Stimulated activated CD4-positive, alpha-beta T cell treated with anti-CD3 and anti-CD28 coated beads, Interleukin-12 subunit alpha, Interleukin-12 subunit beta, amount 100 ng/mL, for 4 hours (primary cell): ENCODE results near the gene C19orf47.
A peak's percentile ranks its signal among the peaks of the same experiment; 100 is the strongest.

ENCODE experiments used
- DNase-seq: peaks from one replicate; pipeline ENCODE4 v3.0.0-alpha.2; 2020

C19orf47 gene

DNA sequence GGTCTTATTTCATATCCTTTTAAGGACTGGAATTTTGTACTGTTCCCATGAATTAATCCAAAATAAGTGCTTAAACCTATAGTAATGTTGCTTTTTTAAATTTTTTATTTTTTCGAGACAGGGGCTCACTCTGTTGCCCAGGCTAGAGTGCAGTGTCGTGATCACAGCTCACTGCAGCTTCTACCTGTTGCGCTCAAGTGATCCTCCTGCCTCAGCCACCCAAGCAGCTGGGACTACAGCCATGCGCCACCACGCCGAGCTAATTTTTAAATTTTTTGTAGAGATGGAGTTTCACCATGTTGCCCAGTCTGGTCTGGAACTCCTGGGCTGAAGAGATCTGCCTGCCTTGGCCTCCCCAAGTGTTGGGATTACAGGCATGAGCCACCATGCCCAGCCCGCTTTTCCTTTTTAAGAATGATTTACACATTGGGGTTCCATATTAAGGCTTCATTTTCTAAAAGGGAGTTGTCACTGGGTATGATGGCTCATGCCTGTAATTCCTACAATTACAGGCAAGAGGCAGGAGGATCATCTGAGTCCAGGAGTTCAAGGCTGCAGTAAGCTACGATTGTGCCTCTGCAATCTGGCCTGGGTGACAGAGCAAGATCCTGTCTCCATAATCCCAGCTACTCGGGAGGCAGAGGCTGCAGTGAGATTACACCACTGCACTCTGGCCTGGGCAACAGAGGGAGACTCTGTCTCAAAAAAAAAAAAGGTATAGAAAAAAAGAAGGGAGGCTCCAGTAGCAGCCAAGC lies 34.8 kb downstream of the C19orf47 start:
- DNase-seq: no peak

DNA sequence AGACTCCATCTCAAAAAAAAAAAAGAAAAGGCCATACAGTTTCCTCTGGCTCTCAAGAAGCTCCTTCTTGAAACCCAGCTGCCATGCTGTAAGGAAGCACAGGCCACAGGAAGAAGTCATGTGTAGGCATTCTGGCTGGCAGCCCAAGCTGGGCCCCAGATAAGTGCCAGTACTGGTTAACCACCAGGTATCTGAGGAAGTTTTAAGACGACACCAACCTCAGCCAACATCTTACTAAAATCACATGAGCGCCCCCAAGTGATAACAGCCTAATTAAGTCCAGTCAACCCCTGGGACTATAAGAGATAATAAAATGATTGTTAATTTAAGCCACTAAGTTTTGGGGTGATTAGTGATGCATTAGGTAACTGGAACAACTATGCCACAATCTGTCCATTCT lies 35.7 kb downstream of the C19orf47 start:
- no peak for DNase-seq

DNA sequence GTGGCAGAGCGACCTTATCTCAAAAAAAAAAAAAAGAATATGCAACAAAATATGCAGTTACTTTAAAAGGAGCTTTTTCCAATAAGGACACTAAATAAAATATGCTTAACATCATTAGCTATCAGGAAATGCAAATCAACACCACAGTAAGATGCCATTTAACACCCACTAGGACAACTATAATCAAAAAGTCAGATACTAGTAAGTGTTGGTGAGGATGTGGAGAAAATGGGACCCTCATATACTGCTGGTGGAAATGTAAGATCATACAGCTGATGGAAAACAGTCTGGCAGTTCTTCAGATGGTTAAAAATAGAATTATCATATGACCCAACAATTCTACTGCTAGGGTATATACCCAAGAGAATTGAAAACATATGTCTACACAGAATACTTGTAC lies 38.5 kb downstream of the C19orf47 start:
- DNase-seq: no peak

DNA sequence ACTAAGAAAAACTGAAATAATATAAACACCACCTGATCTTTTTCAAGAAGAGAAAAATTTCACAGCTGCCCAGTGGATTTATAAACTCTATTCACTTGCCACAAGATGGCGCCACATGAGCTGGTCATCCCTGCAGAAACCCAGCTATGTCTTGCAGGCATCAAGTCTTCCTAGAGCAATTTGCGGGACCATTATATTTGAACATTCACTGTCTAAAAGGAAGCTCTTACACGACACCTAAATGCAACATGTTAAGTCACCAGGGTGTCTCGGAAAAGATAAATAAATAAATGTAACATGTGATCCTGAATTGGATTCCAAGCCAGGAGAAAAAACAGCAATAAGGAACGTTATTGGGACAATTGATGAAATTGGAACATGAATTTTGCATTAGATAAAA lies 42.8 kb downstream of the C19orf47 start:
- peak; percentile 61 for DNase-seq

DNA sequence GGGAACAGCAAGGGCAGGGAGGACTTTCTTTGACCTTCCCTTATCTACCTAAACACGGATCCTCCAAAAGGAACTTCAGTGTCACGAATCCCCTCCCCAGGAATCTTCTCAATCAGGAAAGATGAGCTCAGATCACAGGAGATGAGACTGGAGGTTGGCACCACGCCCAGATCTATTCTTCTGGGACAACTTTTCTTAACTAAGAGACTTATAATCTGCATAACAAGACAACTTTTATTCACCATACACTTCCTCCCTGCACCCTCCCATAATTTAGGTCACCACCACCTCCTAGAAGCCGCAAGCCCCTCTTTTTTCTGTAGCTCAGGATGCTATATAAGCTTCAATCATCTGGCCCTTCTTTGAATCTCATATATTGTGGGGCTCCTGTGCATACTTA lies 43.9 kb downstream of the C19orf47 start:
- no peak for DNase-seq

DNA sequence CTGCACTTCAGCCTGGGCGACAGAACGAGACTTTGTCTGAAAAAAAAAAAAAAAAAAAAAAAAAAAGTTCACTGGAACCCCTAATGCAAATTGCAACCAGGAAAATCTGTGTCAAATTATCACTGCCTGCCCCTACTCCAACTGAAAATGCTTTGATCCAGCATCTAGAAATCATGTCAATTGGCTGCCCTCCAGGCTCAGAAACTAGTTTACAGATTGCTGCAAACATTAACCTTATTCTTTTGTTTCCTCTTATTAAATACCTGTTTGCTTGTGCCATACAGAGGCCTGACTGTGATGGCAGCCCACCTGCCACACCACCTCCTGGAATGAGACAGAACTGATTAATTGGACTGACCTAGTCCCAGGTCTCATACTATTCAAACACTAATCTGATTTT lies 44.4 kb downstream of the C19orf47 start:
- DNase-seq: no peak

DNA sequence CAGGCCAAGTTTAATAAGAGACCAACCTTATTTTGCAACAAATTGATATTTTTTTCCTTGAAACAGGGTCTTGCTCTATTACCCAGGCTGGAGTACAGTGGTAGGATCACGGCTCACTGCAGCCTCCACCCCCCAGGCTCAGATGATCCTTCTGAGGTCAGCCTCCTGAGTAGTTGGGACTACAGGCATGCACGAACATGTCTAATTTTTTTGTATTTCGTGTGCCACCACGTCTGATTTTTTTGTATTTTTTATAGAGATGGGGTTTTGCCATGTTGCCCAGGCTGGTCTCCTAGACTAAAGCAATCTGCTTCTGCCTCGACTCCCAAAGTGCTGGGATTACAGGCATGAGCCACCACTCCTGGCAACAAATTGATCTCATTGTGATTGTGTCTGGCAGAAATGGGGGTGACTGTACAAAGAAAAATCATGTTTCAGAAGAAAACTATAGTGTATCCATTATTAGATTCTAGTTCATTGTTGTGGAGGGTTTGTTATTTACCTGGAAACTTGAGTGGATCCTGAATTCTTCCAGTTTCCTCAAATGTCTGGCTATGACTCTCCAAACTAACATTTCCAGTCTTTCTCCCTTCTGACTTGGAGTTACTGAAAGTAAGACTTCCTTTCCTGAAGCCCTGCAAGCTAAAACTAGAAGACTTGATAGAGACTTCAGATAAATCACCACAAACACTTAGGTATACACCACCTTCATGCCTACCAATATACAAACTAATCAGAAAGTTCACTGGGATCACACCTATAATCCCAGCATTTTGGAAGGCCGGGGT lies 45.8 kb downstream of the C19orf47 start:
- DNase-seq: no peak

DNA sequence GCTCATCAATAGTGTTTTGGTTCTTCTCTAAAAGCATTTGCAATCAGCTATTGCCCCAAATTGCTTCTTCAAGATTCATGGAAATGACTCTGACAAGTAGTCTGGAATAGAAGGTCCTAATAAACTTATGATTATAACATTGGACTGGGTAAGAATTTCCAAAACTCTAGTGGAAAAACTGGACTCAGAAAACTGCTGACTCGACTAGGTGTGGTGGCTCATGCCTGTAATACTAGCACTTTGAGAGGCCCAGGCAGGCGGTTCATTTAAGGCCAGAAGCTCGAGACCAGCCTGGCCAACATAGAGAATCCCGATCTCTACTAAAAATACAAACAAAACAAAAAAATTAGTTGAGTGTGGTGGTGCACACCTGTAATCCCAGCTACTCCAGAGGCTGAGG lies 47.5 kb downstream of the C19orf47 start:
- no peak for DNase-seq

DNA sequence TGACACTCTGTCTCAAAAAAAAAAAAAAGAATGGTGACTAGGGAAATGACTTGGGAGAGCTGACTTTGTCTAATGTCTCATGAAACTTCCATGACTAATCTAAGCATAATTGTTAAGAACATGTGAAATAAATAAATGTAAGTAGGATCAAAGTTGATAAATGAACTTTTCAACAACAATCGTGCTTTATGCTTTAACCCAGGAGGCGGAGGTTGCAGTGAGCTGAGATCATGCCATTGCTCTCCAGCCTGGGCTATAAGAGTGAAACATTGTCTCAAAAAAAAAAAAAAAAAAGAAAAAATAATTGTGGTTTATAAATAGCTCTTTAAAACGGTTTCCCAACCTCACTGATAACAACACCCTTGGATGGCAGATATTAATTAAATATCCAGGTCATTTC lies 50.2 kb downstream of the C19orf47 start:
- DNase-seq: no peak

DNA sequence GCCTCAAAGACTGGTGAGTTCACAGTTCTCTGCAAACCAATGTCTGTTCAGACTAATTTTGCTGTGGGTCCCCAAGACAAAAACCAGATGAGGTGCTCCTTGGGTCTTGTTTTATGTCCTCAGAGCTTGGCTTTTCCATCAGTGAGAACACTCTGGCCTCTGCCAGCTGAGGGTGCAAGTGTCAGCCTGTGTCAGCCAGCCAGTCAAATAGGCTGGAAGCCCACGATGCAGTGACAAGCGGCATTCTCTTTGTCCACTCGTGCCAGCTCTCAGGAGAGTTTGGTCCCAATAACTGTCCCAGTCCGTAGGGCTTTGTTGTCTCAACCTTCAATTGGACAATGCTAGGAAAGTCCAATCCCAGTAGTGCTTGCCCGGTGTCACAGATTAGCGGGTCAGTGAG lies 53.6 kb downstream of the C19orf47 start:
- no peak for DNase-seq

DNA sequence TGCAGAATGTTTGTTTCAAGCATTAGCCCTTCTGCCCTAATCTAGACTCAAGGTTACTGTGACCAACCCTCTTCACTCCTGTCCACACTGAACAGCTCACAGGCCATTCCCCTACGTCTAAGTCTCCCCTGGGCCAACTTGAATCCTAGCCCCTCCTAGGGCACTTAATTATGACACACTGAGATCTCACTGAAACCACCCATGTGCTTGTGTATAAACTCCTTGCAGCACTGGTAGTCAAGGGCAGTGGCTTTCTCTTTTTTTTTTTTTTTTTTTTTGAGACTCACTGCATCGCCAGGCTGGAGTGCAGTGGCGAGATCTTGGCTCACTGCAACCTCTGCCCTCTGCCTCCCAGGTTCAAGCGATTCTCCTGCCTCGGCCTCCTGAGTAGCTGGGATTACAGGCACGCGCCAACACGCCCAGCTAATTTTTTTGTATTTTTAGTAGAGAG lies 61.2 kb downstream of the C19orf47 start:
- DNase-seq: no peak

DNA sequence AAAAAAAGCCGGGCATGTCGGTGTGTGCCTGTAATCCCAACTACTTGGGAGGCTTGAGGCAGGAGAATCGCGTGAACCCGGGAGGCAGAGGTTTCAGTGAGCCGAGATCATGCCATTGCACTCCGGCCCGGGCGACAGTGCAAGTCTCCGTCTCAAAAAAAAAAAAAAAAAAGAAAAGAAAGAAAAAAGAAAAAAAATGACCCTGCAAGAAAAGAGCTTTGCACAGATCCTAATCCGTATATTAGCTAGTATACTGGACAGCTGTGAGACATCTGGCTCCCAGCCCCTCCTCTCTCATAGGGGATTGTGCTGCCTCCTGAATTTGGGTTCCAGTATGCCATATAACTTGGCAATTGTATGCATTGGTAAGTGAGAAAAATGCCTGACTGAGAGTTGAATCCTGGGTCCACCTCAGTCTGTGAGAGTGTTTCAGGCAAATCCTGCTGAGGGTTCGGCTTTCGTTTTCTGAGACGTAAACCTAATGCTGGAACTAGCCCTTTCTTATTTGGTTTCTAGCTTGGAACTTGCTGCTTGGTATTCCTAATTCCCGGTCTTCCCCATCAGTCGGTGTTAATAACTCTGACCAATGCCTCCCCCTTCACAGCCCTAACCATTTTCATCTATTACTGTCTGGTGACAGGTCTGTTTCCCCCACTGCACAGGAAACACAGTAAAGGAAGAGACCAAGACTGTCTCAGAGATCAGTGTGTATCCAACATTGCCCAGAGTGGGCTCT lies 61.8 kb downstream of the C19orf47 start:
- no peak for DNase-seq

DNA sequence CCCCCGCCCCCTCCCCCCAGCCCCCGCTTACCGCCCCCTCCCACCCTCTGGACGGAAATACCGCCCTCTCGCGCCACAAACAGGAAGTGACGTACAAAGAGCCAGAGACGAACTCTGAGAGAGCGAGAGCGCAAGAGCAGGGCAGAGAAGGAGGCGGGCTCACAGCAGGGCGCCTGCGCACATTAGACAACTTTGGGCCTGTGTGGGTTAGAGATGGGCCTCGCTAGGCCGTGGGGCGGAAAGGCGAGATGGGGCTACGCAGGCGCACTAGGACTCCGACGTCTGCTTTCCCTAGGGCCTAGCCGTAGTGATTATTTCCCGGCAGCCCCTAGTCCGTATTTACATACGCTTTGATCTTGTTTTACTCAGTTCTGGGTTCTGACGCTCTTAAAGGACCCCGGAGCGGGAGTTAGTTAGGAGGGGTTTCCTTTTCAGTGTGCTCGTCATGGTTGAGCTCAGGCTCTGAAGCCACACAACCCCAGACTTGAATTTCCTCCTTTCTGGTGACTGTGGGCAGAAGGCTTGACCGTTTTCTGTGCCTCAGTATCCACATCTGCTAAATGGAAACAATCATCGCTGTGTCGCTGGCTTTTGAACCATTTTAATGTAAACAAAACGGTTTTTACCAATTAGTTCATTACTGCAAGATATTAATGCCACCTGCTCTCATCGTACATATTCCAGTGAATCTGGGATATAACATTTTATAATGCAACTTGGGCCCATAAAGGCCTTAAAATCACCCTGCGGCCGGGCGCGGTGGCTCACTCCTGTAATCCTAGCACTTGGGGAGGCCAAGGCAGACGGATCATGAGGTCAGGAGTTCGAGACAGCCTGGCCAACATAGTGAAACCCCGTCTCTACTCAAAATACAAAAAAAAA lies 62.6 kb downstream of the C19orf47 start:
- DNase-seq: peak; percentile 93

DNA sequence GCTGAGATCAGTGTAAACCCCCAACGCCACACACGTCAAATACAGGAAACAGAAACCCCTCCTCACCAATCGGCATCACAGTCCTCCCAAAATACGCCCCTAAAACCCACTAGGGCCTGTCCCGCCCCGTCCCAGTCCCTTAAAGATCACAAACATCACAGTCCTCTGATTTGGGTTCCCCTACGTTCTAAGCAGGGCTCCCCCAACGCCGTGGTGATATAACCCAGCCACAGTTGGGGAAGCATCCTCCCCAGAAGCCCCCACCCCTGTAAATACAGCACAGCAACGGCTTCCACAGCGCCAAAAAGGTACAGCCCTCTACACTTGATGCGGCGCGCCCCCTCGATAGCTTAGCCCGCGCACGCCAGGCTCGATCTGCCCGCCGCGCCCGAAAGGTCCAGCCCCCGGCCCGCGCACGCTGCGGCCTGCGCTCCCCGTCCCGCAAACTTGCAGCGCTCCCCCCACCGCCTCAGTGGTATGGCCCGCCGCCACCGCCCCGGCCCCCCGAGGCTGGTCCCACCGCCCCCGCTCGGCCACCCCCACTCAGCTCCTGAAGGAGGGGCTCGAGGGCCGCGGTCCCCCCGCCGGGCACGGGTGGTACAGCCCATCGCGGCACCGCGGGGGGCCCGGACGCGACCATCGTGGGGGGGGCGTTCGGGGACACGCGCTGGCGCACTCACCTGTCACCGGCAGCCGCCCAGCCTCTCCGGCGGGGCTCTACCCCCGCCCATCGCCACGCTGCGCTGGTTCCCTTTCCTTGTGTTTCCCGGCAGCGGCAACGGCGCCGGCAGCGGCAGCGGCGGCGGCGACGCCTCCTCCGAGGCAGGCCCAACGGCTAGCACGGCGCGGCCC lies 63.5 kb downstream of the C19orf47 start, which contains the start of gene AKT2:
Gene AKT2, minus strand, starts transcription at position 845 of the 852 bp plus-strand sequence. CDS start 20,078 bp downstream, outside the sequence.
- DNase-seq: peak; percentile 70

DNA sequence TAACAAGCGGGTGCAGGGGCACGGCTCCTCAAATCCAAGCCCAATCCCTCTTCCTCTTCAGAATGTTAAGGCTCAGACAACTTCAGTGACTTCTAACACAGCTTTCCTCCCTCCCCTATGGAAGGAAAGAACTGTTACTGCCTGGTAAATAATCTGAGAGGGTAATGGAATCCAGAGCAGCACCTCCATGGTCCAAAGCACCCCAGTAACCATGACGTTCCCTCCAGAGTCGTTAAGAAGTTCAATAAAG lies 64.0 kb downstream of the C19orf47 start:
- DNase-seq: no peak

DNA sequence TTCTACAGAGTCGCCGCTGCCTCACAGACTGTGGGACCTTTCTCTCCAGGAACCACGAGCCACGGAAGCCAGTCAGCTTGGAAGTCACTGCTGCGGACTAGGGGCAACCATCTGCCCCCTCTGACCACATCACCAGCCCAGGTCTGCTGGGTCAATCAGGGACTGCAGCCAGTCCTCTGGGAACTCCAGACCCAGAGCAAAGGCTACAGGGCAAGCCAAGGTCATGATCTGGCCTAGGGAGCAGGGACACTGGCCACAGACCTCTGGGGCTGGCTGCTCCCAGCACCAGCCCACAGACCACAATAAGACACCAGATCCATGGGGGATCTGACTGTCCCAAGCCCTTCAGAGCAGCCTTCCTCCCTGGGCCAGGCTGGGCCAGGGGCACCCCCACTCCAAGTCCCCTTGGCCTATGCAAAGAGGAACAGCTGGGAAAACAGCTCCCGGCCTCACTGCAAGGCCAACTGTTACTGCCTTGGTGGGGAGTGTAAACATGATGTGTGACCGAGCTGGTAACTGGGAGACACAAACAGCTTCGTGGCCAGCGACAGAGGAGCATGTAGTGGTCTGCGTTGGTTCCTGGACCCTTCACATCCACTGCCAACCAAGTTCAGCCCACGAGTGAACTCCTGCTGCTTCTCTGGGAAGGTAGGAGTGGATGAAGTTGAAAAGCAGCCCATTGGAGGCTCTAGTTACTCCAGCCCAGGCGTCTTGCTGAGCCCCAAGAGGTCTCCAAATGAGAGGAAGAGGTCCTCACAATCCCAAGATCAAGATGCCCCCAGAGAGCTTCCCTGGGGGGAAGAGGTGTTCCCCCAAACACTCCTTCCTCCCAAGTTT lies 64.6 kb downstream of the C19orf47 start:
- DNase-seq: no peak

DNA sequence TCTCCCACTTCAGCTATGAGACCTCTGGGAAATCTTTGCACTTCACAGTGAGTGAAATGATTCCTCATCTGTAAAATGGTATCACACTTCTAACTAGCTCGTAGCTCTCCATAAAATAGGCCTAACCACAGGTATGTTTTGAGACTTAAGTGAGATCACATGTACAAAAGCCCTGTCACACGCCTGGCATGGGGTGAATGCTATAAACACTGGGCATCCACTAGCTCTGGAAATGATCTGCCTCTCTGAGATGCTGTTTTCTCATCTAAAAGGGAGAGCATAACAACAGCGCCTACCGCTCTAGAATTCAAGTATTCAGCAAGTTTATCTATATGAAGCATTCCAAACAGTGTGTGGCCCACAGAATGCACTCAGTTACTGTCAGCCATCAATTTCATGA lies 65.3 kb downstream of the C19orf47 start:
- no peak for DNase-seq

DNA sequence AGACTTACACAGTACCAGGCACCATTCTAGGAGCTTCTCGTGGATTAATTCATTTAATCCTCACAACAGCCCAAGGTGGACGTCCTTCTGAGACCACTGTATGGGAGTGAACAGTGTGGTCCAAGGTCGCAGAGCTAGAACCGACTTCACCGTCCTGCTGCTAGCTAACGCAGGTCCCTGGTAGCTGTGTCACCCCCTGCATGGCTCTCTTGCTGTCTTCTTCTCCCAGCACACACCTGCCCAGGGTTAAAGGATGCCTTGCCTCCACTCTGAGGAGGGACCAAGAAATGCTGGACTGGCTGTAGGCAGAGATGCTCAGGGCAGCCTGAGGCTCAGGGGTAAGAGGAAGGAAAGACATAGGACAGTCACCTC lies 66.0 kb downstream of the C19orf47 start:
- DNase-seq: no peak

DNA sequence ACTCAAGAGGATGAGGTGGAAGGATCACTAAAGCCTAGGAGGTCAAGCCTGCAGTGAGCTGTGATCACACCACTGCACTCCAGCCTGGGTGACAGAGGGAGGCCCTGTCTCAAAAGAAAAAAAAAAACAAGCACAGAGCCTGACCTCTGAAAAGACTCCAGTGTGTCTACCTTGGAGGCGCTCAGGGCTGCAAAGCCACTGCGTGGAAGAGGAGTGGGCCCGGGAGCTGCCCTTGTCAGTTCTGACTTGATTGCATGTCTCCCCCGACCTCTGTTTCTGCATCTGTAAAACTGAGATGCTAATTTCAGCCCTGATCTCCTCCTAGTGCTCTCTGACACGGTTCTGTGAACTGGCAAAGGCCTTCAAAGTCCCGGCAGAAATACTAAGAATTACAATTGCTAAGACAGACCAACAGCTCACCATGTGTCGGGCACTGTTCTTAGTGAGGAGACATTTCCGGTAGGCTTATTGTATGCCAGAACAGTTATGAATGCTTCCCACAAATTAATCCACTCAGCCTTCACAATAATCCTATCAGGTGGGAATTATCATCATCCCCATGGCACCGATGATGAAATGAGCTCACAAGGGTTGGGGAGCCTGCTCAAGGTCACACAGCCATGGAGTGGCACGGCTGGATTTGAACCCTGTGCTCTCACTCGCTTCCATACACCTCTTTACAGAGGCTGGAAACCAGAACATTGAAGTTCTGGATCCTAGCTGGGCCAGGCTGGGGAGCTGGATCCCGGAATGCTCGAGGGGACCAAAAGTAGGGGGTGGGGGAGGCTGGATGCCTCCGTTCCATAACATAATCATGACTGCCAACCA lies 66.6 kb downstream of the C19orf47 start:
- DNase-seq: no peak

DNA sequence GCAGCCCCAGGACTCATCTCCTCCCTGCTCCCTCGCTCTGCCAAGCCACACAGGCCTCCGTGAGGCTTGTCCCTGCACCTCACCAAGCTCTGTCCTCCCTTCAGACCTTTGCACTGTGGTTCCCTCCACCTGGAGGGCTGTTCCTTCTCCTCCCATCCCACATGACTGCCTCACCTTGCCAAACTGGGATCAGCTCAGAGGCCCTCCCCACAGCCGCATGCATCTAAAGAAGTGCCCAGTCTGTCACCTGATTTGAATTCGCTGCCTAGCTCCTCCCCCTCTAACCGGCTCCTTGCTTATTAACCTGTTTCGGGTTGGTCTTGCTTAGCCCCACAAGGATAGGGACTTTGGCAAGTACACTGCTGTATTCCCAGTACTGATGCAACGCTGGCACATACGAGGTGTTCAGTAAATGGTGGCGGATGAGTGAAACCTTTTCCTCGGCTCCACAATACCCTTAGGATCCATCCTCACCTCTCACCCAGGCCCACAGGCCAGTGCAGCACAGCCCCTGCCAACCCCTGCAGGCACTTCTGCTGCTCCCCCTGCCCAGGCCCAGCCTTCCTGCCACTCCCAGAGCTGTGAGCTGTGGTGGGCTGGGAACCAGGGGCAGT lies 67.5 kb downstream of the C19orf47 start:
- DNase-seq: no peak
